Middle frontal gyrus (tissue), 1 donor: ENCODE measurements around the gene PLPPR1.

ENCODE experiments used
- DNase-seq: peaks from one replicate; pipeline ENCODE4 v3.0.0-alpha.2; 2015; ENCODE audit warnings: low spot score; ENCODE audit errors: extremely low spot score

The PLPPR1 gene

GRCh38 chr9:101336091-101336490 is 307.6 kb downstream of the PLPPR1 start:
- DNase-seq, result no peak

DNA sequence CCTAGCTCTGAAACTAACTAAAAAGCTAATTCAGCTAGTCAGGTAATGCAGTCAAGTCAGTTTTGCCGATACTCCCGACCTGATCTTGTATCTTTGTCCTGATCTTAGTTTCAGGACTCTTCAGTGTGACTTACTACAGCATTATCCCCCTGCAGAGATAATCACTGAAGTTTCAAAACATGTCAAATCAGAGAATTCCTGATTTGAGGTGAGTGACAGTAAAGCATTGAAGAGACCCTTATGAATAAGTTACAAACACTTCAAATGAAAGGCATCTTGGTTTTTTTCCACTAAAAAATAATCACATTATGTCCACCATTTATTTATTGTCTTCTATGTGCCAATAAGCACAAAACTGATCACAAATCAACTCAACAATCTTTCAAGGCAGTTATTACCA is 308.7 kb downstream of the PLPPR1 start:
- DNase-seq, result no peak

DNA sequence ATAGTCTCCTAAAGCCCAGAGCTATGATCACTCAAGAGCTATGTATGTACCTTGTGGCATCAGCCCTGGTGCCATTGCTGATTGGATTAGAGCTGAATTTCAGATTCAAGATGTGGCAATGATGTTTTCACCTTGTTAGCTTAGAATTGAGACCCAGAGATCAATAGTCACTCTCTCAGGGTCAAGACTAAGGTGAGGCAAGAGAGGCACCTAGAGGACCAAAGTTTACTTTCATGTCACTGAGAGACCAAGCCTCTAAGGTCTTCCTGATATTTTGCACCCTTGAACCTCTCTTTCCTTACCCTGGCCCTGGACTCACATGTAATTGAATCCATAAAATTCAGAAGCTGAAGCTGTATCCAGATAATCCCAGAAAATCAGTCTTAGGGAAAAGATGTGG is 313.4 kb downstream of the PLPPR1 start:
- no peak for DNase-seq

DNA sequence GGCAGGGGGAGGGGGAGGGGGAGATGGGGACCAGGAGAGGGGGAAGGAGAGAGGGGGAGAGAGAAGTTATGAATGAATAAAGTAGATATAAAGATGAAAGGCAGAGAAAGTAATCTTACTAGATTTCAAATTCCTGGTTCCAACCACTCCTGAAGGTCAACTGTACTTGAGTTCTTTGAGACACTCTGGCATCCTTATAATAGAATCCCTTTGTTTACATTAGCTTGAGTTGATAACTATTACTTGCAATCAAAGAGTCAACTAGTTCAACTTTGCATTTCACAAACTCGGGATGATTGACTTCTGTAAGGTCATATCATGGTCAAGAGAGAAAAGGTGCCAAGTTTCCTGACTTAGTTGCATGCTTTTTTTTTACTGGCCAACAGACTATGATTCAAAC is 314.1 kb downstream of the PLPPR1 start:
- DNase-seq, result no peak

- no peak for DNase-seq
Observed at GRCh38 chr9:101350285-101350684, 321.8 kb downstream of the PLPPR1 start.

DNA sequence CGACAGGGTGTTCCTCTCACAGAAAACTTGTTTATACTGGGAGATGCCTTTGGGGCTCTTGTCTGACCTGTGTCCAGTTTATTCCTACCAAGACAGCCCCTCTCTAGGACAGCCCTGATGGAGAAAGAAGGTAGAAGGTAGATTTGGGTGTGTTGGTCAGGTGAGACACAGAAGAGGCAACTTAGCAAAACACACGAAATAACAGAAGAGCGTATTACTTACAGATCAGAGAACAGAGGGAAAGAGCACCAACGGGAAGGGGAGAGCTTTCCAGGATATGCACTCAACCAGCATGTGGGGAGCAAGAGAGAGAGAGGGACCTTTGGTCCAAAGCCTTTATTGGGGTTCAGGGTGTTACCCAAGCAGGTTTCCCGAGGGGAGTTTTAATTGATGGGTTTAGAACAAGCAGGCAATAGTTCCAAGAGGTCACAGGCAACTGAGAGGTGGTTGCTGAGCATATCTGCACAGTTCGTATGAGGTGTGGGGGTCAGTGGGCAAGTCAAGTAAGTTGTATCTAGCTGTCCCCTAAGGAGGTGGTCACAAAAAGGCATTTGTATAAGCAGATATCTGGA is 324.5 kb downstream of the PLPPR1 start:
- DNase-seq, result no peak

DNA sequence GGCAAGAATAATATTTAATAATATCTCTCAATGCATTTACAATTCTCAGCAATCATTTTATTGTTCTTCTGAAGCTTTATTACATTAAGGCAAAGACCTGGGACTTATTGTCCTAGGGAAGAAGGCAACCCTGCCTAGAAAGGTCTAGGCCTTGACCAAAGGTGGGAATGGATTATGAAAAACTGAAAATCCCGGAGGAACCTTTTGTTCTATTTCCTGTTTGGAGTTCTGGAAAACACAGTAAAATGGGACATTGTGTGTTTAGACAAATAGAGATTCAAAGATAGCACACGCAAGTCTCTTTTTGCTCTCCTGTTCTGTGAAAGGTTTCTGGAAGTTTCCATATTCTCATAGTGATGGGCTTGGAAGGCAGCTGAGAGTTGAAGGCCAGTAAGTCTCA is 325.2 kb downstream of the PLPPR1 start:
- no peak for DNase-seq

DNA sequence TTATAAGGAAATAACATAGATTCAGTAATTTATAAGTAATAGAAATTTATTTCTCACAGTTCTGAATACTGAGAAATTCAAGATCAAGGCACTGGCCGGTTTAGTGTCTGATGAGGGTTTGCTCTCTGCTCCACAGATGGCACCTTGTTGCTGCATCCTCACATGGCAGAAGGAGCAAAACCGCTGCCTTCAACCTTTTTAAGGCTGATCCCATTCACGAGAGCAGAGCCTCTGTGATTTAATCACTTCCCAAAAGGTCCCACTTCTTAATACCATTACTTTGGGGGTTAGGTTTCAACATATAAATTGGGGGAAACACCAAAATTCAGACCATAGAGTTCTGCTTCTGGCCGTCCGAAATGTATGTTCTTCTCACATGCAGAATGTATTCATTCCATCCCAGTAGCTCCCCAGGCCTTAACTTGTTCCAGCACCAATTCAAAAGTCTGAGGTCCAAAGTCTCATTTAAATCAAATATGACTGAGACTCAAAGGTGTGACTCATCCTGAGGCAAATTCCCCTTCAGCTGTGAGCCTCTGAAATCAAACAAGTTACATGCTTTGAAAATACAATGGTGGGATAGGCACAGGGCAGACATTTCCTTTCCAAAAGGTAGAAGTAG is 325.7 kb downstream of the PLPPR1 start:
- DNase-seq, result no peak

- no peak for DNase-seq
Observed at GRCh38 chr9:101354765-101355708, 326.5 kb downstream of the PLPPR1 start.

DNA sequence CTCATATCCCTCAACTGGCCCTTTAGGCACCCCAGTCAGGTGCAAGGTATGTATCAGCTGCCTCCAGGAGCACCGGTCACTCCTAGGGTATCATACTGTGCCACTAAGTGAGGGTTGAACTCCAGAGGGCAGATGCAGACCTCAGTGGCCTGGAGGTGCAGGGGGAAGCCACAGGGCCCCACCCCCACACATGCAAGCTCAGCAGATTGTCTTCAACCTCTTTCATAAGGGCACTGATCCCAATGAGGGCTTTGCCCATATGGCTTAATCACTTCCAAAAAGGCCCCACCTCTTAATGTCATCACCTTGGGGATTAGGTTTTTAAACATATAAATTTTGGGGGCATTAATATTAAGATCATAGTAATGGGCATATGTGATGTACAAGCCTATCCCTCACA is 328.1 kb downstream of the PLPPR1 start:
- no peak for DNase-seq

DNA sequence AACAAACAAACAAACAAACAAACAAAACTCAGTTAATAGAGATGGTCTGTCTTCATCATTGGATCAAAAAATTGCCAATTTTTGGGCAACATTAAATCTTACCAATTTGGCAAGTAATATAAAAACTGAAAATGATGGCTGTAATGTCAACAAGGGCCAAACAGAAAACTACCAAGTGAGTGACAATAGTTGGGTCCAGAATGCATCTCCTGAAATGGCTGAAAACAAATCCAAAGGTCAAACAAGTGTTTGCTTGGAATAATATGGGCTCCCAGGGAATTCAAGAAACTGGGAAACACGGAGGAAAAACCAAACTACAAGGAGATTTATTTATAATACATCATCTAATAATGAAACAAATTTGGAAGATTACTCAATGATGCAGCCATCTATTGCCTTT is 331.2 kb downstream of the PLPPR1 start:
- DNase-seq, result no peak

GRCh38 chr9:101360647-101361046 is 332.1 kb downstream of the PLPPR1 start:
- no peak for DNase-seq

DNA sequence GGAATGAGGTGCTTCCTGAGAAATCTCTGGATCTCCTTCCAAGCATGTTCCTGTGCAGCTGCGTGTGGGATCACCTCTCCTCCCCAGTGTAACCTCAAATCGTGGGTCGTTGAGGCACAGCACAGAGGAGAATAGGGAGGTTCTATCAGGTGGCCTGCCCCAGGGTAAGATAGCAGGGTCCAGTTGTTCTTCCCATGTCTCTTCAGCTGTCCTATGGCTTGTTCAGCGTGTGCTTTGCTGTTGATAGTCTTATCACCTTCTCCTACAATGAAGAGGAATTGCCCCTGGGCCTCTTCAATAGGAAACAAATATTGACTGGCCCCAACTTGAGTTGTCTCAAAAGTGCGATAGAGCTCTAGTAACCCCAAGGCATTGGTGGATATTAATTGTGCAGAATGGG is 333.9 kb downstream of the PLPPR1 start:
- no peak for DNase-seq

GRCh38 chr9:101365181-101365580 is 336.7 kb downstream of the PLPPR1 start:
- DNase-seq, result no peak

- DNase-seq, result no peak
Observed at GRCh38 chr9:101366038-101366756, 337.7 kb downstream of the PLPPR1 start.

DNA sequence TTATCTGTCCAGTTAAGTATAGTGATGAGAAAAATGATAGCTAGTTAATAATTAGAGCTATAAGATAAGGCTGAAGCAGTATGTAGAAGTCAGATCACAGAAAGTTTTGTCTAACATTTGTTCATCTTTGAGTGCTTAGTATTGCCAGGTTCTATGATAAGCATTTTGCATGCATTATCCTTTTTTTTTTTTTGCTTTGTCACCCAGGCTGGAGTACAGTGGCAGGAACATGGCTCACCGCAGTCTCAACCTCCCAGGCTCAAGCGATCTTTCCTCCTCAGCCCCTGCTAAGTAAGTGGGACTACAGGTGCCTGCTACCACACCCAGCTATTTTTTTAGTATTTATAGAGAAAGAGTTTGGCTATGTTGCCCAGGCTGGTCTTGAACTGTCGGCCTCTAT is 338.8 kb downstream of the PLPPR1 start:
- DNase-seq, result no peak

GRCh38 chr9:101369286-101369685 is 340.8 kb downstream of the PLPPR1 start:
- no peak for DNase-seq

- no peak for DNase-seq
Observed at GRCh38 chr9:101369884-101370531, 341.5 kb downstream of the PLPPR1 start.

- no peak for DNase-seq
Observed at GRCh38 chr9:101371813-101372212, 343.3 kb downstream of the PLPPR1 start.

DNA sequence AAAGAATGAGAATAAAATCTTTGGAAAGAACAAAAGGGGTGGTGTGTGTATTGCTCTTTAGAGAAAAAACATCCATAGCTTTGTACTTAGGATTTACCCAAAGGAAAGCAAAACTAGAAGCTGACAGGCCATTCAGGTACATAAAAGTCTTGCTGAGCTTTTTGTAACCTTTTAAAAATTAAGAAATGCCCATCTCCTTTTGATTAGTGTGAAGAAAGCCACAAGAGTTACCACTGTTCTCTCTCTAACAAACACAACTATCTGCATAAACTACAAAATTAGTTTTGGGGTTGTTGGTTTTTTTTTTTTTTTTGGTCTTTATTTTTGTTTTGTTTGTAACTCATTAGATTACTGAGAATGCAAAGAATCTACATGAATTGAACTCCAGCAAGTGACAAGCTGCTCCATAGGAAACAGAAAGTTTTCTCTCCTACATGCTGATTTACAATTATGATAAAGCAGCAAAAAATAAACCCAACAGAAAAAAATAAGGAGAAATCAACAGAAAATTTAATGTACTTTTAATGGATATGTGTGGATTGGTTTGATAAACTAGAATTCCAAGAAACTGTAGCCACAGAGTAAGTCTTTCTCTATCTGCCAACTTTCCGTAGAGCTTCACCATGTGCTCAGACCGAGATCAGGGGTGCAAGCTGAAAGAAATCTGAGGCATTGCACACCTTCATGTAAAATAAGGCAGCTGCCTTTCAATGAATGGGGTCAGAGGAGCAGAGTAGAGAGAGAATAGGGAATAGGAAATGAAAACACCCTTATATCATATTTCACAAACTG is 344.0 kb downstream of the PLPPR1 start:
- no peak for DNase-seq
